ENCODE measurements around the gene AP3B1.

Gene AP3B1

DNA sequence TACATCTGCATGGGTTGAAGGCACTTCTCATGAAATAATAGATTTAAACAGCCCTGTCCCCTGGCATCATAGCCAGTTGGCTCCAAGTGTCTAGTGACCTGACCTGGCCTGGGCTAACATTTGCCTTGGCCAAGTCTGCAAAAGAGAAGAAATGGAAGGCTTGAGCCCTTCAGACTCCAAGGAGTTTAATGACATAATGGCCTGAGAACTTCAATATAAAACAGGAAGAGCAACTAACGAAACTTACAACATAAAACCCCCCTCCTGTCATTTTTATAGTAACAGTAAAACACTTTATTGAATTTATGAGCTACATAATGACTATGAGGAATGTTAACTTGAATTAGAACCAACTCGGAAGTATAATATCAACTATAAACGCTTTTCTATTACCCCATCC, 299.6 kb downstream of the AP3B1 start:
- TF ChIP-seq, protein P1, sequence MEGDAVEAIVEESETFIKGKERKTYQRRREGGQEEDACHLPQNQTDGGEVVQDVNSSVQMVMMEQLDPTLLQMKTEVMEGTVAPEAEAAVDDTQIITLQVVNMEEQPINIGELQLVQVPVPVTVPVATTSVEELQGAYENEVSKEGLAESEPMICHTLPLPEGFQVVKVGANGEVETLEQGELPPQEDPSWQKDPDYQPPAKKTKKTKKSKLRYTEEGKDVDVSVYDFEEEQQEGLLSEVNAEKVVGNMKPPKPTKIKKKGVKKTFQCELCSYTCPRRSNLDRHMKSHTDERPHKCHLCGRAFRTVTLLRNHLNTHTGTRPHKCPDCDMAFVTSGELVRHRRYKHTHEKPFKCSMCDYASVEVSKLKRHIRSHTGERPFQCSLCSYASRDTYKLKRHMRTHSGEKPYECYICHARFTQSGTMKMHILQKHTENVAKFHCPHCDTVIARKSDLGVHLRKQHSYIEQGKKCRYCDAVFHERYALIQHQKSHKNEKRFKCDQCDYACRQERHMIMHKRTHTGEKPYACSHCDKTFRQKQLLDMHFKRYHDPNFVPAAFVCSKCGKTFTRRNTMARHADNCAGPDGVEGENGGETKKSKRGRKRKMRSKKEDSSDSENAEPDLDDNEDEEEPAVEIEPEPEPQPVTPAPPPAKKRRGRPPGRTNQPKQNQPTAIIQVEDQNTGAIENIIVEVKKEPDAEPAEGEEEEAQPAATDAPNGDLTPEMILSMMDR (conservative IDR thresholded peaks at IDR 0.05): no peak
- no peak overlapping the region for H3K27ac ChIP-seq

DNA sequence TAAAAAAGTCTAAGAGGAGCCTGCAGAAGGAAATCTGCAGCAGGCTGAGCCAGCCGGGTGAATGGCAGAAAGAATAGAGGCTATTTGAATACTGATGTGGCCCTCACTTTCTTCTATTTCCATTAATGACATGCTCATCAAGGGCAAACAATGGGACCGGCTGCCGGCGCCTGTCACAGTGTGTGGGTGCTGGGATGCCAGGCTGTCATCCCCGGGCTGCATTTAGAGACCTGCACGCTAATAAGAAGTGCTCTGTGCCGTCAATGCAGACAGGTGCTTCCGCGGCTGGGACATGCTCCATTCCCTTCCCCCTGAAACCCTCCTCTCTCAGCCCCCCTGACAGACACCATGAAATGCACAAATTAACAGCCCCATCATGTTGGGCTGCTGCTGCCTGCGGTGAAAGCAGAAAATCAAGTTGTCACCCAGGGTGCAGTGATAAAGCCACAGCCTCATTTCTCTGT, 300.6 kb downstream of the AP3B1 start:
- no peak overlapping the region for H3K27ac ChIP-seq
- TF ChIP-seq, protein P1 (conservative IDR thresholded peaks at IDR 0.05): no peak

DNA sequence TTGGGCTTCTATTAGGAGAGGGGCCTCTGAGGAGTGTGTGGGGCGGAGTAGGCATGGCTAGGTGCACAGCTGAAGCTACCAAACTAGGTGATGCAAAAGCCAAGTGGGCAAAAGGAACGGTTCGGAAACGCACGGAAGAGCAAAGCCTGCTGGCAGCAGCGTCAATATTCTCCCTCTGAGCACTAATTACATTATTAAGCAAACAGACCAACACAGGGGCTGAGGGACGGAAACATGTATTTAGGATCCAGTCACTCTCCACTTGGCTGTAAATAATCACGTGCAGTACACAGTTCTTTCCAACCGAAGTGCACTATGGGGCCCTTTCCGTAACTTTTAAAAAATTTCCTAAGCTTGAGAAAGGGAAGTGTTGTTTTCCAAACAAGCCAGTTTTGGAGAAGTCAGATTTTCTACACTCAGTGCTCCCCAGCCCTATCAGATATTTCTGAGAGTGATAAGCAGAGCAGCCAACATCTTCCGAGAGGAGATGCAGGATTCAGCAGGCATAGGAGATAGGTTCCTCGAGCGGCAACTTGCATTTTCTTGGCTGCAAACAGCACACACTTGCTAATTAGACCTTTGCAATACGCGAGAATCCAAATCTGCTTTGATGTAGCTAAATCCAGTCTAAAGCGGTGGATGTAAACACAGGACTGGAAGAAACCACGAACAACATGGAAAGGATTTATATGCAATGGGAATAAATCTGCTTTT, 301.2 kb downstream of the AP3B1 start:
- TF ChIP-seq, protein P1 (conservative IDR thresholded peaks at IDR 0.05): no peak
- no peak overlapping the region for H3K27ac ChIP-seq

DNA sequence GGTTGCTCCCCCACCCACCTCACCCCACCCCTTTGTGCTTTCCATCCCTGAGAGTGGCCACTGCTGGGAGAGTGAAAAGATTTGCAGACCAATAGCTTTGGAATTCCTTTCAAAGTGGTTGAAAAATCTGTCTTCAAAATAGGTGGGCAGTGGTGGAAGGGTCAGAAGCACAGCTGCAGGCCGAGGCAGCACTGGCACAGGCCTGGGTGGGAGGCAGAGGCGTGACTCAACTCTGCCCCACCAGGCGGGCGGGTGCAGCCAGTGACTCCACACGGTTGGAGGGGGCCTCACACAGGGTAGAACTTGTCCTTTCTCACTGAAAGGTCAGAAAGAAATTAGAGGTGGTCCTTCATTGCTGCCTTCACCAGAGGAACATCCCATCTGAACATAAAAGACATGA, 303.4 kb downstream of the AP3B1 start:
- no peak overlapping the region for H3K27ac ChIP-seq
- TF ChIP-seq, protein P1 (conservative IDR thresholded peaks at IDR 0.05): no peak

DNA sequence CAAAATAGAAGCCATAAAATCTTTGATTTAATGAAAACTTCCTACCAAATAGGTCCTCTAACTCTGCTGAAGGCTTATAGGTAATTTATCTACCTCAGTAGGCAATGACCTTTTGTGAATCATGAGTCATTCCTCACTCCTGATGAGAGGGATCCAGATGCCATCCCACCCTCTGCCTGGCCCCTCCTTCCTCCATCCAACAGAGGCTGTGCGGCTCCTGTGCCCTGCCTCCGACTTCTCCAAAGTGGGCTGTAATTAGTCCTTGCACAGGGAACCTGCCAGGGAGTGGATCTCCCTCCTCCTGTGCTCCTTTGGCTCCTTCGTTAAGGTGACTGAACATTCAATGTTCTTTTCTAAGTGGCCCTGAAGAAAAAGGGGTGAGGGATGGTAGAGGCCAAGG, 304.5 kb downstream of the AP3B1 start:
- no peak overlapping the region for H3K27ac ChIP-seq
- TF ChIP-seq, protein P1 (conservative IDR thresholded peaks at IDR 0.05): no peak

GRCh38 chr5:77987988-77988387, 306.5 kb downstream of the AP3B1 start:
- H3K27ac ChIP-seq: no peak overlapping the region
- TF ChIP-seq, protein P1 (conservative IDR thresholded peaks at IDR 0.05): no peak

GRCh38 chr5:77987331-77987730, 307.2 kb downstream of the AP3B1 start:
- TF ChIP-seq, protein P1 (conservative IDR thresholded peaks at IDR 0.05): no peak

More at GRCh38 chr5:77987331-77987730, 307.2 kb downstream of the AP3B1 start:
- H3K27ac ChIP-seq: no peak overlapping the region
